KMS-11 (cell line): ENCODE measurements around the gene BNIP5.

Experiments used
- H2AFZ ChIP-seq: fragments of 200-600 bp; sonication (generic); 2 replicates; pipeline ENCODE4 v1.6.1; 2016; ENCODE audit warnings: antibody characterized with exemption, mixed run types, low read depth
- H3K27ac ChIP-seq: fragments of 200-600 bp; sonication (generic); 2 replicates; pipeline ENCODE4 v1.6.1; 2016; ENCODE audit warnings: mild to moderate bottlenecking, mixed run types
- H3K27me3 ChIP-seq: fragments of 200-600 bp; sonication (generic); 2 replicates; pipeline ENCODE4 v1.6.1; 2017; ENCODE audit warnings: mild to moderate bottlenecking, low read depth, mixed run types, moderate library complexity; ENCODE audit not compliant: insufficient read depth
- H3K36me3 ChIP-seq: fragments of 200-600 bp; sonication (generic); 2 replicates; pipeline ENCODE4 v1.6.1; 2017; ENCODE audit warnings: mild to moderate bottlenecking, mixed run types; ENCODE audit not compliant: insufficient read depth
- H3K4me1 ChIP-seq: fragments of 200-600 bp; sonication (generic); 2 replicates; pipeline ENCODE4 v1.6.1; 2016; ENCODE audit warnings: mild to moderate bottlenecking, low read depth, mixed run types; ENCODE audit not compliant: poor library complexity, severe bottlenecking
- H3K4me2 ChIP-seq: fragments of 200-600 bp; sonication (generic); 2 replicates; pipeline ENCODE4 v1.7.0; 2016; ENCODE audit warnings: mild to moderate bottlenecking, mixed run types
- H3K4me3 ChIP-seq: fragments of 200-600 bp; sonication (generic); IDR thresholded peaks from 2 replicates; pipeline ENCODE4 v1.6.1; 2017; ENCODE audit warnings: low read depth, low read length, mixed read lengths; ENCODE audit not compliant: insufficient read depth
- H3K79me2 ChIP-seq: fragments of 200-600 bp; sonication (generic); 2 replicates; pipeline ENCODE4 v1.6.1; 2016; ENCODE audit warnings: low read depth, mixed run types; ENCODE audit not compliant: insufficient read depth
- H3K9ac ChIP-seq: fragments of 200-600 bp; sonication (generic); 2 replicates; pipeline ENCODE4 v1.6.1; 2016; ENCODE audit warnings: mild to moderate bottlenecking, mixed run types
- H4K20me1 ChIP-seq: fragments of 200-600 bp; sonication (generic); 2 replicates; pipeline ENCODE4 v1.6.1; 2016; ENCODE audit warnings: mild to moderate bottlenecking, mixed run types; ENCODE audit not compliant: insufficient read depth
- CTCF ChIP-seq: fragments of 200-600 bp; sonication (generic); conservative IDR thresholded peaks from 2 replicates; pipeline ENCODE4 v1.6.1; 2017; ENCODE audit warnings: low read depth, mild to moderate bottlenecking, antibody characterized with exemption, low read length, moderate library complexity, mixed read lengths

BNIP5 gene

GRCh38 chr6:36266913-36267644 lies 69.6 kb downstream of the BNIP5 start:
- Histone ChIP-seq H2AFZ (no peak overlapping the region), H3K79me2 (no peaks in the 10 kb centered on the region), H3K36me3 (no peaks in the 10 kb centered on the region), H3K4me1 (no peaks in the 10 kb centered on the region), H3K9ac (no peak overlapping the region), H4K20me1 (no peaks in the 10 kb centered on the region), H3K4me2 (no peak overlapping the region), H3K27ac (no peak overlapping the region), H3K4me3 (no peak overlapping the region), H3K27me3 (no peaks in the 10 kb centered on the region)
- TF ChIP-seq CTCF = no peak
